HG02571 (cell line): ENCODE data around the gene NPC1.
"Not testable (repeated sequence)": the region's sequence is repeated elsewhere in the genome, so short reads cannot be mapped to it uniquely, and the experiment has no call there.

ENCODE experiments used
- ATAC-seq: cut with Tn5 transposase; IDR thresholded peaks from one replicate; pipeline ENCODE4 v1.9.1; 2021; ENCODE audit warnings: mild to moderate bottlenecking, moderate library complexity; ENCODE audit not compliant: unreplicated experiment

The NPC1 gene

DNA sequence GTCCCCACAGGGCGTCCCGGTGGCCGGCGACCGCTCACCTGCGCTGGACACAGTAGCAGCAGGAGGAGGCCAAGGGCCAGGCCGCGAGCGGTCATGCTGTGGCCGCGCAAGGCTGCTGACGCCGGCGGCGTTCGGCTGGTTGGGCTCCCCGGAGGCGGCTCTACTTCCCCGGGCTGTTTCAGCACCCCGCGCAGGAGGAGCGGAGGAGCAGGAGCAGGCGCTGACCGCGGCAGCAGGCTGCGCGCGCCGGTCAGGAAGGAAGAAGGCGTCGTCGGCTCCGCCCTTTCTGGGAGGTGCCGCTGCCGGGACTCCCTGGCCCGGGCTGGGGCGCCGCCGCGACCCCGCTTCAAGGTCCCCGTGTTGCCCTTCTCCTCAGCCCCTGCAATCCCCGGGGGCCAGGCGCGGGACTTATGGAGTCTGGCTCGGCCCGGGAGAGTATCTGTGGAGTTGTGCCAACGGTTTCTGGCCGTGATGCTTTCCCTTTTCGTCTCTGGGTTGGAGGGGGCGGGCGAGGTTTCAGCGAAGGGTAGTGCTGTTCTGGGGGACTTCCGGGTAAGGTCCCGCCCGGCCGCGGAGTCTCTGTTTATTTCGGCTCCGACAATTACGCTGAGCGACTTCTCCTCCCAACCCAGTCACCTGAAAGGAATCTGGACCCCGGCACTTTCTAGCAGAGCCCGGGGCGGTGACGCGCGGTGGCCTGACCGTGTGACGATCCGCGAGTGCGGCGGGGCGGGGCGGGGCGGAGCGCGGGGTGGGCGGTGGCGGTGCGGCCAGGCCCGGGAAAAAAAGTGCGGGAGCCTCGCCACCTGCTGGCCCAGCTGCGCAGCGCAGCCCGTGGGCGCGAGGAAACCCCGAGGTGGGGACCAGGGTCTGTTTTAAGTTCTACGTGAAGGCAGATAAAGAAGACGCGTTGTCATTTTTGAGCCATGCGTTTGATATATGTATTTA lies at the start of gene NPC1:
TSS of gene NPC1 (minus strand) at position 258 of the 948 bp plus-strand sequence. CDS start at position 95, 163 bp downstream.
- peak; percentile 92 for ATAC-seq

DNA sequence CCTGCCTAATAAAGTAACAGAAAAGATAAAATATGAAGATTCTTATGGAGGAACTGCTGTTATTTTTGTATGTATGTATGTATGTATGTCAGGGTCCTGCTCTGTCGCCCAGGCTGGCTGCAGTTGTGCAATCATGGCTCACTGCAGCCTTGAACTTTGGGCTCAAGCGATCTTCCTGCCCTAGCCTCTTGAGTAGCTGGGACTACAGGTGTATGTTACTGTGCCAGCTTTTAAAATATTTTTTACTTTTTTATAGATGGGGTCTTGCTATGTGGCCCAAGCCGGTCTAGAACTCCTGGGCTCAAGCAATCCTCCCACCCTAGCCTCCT lies 49.7 kb upstream of the NPC1 start:
- ATAC-seq, result no peak

DNA sequence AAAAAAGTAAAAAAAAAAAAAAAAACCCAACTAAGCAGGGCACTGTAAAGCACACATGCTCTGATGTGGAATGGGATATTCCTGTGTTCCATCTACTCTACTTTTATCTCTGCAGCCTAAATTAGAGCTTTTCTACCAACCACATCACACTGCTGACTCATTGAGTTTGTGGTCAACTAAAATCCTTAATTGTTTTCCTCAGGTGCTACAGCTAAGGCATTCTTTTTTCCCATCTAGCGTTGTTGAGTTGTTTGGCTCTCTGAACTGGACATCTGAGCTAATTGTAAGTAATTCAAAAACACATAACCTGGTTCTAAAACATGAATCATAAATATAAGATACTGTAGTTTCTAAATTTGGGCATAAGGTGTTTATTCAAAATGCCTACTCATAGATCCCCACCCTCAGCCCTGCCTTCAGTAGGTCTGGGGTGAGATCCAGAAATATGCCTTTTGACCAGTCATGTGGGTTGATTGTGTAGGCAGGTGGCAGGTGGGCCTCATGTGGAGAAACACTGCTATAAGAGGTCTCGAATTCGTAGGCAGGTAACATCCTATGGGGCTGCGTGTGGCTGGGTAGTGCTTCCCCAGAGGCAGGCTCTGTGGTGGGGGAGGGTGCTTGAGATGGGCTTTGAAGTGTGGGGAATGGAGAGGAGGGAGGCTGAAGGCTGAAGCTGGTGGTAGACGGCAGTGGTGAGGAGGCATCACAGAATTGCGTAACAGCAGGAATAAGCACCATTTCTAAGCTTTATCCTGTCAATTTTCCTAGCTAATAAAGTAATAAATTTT lies 49.2 kb upstream of the NPC1 start:
- no peak for ATAC-seq

DNA sequence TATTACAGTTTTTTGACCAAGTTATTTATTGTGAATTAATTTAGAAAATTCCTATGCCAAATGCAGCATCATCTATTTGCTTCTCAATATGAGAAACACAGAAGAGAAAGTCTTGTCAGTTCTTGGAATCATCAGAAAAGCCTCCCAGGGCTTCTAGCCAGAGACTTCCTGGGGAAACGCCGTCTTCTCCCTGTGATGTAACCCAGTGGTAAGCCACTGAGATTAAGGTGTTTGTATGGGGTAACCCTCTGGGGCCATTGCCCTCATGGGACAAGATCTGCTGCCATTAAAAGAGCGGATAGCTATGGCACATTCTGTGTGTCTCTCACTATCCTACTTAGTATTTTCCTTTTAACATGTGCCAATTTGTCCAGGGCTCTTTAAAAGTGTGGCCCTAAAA lies 48.4 kb upstream of the NPC1 start:
- no peak for ATAC-seq

DNA sequence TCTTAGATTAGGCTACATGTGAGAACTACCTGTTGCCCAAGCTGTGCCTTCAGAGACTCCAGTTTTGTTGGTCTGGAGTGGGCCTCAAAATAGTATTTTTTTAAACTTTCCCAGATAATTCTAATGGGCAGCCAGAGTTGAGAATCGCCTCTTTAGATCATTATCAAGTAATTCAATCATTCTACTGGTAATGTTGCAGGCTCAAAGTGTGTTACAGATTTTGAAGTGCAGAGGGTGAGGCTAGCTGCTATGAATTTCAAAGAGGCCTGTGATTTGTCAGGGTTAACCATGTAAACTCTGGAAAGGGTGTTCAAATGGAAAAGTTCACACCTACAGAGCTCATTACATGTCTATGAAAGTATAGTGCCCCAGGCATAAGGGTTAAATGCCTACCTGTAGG lies 46.3 kb upstream of the NPC1 start:
- ATAC-seq, result no peak

DNA sequence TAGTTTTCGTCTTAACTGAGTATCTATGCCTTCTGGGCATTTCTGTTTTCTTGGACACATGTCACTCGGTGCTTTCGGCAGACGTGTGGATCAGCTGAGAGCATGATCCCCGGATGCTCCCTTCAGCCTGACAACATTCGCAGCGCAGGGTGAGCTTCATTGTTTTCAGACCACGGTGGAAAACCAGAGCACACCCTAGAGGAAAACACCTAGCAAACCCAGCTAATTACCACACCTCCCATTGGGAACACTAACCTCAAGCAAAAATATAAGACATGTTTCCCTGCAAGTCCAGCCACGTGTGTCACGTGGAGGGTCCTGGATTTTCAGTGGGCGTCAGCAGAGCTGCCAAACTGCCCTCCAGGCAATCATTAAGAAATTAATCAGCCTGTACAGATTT lies 45.4 kb upstream of the NPC1 start:
- ATAC-seq, result no peak

DNA sequence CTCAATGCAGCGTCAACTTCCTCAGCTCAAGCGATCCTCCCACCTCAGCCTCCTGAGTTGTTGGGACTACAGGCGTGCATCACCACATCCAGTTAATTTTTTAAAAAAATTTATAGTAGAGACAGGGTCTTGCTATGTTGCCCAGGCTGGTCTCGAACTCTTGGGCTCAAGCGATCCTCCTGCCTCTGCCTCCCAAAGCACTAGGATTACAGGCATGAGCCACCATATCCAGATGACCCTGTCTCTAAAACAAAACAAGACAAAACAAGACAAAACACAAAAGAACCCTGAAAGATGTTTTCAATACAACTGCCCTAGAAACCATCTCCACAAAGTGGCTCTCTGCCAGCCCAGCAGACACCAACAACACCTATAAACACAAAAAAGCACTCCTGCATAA lies 45.0 kb upstream of the NPC1 start:
- no peak for ATAC-seq

DNA sequence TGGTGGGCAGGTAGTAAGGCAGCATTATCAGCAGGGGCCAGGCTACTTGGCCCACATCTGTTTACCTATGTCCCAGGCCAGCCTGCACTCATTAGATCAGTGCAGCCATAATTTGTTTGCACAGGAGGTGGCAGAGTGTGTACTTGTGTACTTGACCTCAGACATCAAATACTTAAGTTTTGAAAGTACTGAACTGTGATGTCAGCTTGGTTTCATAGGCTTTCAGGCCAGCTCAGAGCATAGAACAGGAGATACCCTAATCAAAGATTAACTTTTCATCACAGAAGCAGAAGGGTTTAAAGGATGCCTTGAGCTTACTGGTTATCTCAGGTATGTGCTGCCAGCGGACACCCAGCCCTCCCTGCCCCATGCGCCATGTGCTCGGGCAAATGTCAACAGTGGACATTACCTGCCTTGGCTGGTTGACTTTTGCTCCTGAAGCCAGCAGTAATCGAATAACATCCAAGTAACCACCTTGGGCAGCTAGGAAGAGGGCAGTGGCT lies 43.2 kb upstream of the NPC1 start:
- ATAC-seq, result peak; percentile 48

DNA sequence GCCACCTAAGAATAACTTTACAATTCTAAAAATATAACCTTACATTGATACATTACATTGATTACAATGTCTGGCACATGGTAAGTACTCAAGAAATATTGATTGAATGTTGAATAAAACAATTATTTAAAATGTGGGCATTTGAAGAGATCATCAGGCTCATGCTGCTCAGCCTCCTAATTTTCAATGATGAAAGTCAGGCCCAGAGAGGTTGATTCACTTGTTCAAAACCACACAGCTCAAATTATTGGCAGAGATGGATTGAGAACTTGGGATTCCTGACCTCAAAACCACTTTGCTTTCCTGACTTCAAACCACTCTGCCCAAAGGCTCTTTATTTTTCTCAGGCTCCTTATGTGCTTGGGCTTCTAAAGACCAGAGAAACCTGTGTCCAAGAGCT lies 41.7 kb upstream of the NPC1 start:
- no peak for ATAC-seq

DNA sequence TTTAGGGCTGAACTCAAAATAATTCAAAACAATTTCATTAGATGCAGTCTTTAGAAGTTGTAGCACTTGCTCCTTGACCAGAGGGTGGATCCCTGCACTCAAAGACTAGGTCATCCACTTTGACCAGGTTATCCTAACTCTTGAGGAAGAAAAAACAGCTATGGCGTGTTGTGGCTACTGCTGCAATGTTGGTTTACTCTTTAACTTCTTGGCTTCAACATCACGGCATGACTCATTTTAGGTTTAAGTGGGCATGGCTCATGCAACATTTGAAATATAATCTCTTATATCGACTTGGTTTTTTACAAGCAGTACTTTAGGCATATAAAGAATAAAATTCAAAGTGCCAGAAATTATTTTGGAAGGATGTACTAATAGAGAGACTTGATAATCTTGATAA lies 41.0 kb upstream of the NPC1 start:
- ATAC-seq, result no peak

DNA sequence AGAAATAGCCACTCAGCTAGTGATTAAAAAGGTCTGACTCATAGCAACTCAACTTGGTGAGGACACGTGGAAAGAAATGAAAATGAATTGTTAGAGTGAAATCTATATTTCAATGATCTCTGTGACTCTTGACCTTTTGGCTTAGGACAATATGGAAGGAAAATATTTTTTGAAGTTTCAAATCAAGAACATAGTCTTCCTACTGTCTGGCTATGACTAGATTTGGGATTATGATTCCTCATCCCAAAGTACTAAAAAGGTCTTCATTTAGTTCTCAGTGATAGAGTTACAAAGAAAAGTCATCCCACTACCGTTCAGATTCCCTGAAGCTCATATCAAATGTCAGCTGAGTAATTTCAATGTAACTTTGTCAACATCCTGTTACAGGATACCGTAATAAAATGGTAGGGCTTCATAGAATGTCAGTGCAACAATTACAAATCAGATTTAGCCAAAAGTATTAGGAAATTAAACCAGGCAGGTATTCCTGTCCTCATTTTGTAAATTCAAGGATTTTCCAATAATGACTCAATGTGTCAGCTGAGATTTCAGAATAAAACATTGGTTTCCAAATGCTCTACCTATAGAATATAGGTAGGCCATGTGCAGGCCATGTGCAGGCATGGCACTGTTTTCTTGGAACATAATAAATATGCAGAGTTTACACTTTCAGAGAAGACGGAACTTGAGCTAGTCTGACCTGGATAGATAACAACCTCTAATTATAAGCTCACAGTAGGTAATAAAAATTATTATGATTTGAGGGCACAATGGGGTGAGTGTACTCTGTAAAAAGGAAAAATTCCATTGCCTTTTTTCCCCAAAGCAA lies 40.4 kb upstream of the NPC1 start:
- ATAC-seq, result no peak

DNA sequence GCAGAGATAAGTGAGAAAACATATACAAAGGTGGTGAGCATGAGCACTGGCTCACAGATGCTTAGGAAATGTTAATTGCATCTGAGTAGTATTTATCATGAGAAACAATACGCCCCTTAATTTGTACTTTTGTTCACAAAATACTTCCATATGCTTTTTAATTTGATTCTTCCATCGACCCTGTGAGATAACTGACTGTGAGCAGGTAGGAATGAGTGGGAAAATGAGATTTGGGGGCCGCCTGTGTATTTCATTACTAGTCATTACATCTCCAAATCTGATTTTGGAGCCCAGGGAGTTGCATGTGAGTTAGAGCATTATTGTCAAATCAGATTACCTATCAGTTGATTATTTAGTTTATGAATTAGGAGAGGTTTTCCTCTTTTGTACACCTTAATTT lies 36.7 kb upstream of the NPC1 start:
- no peak for ATAC-seq

DNA sequence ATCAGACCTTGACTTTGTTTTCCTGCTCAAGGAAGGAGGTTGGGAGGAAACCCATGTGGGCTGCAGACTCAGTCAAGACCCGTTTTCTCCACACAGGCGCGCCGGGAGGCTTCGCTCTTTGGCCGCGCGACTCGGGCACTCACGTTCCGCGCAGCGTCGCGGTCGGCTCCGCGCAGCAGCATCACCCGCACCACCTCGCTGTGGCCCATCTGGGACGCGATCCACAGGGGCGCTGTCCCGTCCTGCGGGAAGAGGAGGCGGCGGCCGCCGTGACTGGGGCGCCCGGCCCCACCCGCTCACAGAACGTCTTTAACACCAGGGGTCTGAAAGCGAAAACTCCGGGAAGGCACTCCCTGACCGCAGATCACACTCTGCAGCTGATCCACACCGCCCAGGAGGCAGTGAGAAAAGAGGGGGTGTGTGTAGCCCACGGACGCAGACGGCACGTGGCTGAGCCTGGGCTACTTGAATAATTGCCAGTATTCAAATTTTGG lies 33.1 kb upstream of the NPC1 start:
- ATAC-seq, result peak; percentile 34

DNA sequence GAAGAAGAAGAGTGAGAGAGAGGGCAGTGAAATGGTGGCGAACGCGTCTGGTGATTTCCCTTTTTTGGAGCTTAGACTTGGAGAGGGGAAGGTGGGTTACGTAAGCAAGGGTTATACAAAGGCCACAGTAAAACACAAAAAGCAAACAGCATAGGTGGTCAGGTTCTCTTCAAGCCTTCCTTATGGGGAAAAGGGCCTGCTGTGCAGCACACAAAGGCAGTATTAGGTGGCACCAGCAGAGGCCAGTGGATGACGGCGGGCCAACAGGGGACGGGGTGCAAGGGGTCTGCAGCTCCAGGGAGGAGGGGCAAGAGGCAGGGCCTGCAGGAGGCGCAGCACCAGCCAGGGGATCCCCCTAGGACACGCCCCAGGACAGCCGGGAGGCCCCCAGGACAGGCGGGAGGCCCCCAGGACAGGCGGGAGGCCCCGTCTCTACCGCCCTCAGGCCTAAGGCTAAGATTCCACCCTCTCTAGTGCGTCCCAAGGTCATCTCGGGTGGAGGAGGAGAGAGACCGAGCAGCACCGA lies 32.6 kb upstream of the NPC1 start:
- ATAC-seq, result peak; percentile 35

DNA sequence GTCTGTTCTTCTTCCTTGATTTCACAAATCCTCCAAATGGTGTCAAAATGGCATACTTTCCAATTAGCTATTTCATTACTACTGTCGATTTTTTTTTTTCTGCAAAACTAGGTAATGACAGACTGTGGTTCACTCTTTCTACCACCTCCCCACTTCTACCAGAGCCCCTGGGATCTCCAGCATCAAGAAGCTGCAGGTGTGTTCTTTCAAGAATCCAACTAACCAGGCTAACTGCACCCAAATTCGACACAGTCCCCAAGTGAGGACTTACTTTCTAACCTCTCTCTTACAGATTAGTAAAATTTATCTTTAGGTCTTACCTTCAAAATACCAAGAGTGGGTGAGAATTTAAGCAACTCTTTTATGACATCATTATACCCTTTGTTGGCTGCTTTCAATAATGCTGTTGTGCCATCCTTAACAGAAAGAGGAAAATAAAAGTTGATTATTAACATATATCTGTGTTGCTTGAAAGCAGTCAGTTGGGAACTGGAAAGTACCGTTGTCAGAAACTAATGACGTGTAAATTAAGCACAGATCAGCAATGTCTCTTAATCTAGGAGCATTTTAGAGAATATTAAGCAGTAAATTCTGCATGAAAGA lies 31.2 kb upstream of the NPC1 start:
- peak; percentile 45 for ATAC-seq

DNA sequence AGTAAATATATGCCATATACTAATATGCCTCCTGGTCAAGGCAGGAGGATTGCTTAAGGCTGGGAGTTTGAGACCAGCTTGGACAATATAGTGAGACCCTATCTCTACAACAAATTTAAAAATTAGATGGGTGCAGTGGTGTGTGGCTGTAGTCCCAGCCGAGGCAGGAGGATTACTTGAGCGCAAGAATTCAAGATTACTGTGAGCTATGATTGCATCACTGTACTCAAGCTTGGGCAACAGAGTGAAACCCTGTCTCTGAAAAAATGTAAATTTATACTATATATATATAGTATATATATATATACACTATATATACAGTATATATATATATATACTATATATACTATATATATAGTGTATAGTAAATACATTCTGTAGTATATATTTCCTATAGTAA lies 30.0 kb upstream of the NPC1 start:
- no peak for ATAC-seq

DNA sequence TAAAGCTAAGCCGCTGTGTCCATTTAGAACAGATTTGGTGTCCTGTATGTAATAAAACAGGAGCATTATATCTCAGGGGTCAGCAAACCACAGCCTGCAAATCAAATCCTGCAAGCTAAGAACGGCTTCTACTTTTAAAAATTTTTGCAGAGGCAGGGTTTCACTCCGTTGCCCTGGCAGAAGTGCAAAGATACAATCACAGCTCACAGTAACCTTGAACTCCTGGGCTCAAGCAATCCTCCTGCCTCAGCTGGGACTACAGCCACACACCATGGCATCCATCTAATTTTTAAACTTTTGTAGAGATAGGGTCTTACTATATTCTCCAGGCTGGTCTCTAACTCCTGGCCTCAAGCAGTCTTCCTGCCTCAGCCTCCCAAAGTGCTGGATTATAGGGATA lies 28.6 kb upstream of the NPC1 start:
- no peak for ATAC-seq

DNA sequence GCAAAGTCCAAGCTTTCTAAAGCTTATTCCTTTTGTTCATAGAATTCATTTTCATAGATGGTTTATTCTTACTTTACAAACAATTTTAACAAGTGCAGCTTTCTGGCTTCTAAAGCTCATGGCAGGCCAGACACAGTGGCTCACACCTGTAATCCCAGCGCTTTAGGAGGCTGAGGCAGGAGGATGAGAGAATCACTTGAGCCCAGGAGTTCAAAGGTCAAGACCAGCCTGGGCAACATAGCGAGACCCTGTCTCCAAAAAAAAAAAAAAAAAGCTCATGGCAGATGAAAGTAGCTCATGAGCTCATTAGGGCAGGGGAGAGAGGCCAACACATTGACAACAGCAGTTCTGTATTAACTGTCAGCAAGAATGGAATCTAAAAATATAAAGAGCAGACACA lies 28.1 kb upstream of the NPC1 start:
- ATAC-seq, result no peak

DNA sequence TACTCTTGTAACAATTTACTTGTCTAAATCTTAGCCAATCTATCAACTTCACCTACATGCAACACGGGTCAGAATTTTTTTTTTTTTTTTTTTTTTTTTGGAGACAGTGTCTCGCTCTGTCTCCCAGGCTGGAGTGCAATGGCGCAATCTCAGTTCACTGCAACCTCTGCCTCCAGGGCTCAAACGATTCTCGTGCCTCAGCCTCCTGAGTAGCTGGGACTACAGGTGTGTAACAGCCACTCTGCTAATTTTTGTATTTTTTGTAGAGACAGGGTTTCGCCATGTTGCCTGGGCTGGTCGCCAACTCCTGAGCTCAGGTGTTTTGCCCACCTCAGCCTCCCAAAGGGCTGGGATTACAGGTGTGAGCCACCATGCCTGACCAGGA lies 26.8 kb upstream of the NPC1 start:
- not testable (repeated sequence) for ATAC-seq

DNA sequence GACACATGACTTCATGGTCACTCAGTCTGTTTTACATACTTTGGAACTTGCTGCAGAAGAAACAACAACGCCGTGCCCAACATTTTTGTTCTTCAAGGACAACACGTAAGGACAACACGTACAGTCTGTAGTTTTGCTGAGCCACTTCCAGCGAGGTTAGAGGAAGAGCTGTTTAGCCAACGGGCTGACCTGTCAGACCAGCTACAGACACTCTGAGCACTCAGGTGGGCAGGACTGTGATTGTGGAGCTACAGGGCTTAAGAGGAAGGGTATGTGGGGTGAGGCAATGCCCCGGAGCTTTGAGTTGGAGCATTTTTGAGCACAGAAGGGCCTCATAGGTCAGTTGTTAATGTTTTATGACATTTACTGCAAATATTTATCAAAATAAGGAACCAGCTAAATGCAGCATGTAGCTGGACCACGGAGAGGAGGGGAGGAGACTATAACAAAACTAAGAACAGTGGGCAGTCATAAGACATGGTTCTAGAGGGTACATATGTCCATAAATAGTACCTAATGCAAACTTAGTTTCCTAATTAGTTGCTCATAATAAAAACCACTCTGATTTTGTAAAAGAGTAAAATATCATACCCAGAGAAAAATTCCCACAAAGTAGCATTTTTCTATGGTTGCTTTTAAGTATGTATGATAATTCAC lies 26.3 kb upstream of the NPC1 start:
- ATAC-seq, result no peak
